ENCODE data around the gene MICOS13.

DNA sequence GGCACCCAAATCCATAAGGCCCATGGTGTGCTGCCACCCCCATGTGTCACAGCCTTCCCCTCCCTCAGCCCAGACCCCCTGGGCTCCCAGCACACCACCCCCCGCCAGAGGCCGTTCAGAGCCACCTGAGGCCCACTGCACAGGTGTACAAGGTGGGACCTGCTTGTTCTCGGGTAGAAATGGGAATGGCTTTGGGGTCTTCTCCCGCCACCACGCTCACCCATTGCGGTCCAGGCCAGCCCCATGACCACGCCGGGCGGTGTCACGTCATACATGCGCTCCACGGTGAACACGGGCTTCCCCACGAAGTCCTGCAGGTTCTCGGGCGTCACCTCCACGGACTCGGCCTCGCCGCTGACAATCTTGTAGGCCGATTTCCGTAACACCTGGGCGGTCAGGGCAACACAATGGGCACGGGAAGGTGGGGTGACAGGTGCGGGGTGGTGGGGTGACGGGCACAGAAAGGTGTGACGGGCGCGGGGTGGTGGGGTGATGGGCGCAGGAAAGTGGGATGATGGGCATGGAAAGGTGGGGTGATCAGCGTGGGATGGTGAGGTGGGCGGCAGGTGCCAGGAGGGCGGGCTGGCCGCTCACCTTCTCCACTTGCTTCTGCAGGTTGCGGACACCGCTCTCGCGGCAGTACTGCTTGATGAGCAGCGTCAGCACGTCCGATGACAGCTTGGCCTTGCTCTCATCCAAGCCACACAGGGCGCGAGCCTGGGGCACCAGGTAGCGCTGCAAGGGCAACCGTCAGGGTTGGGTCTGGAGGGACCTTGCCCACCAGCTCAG lies 14.0 kb upstream of the MICOS13 start:
- TF ChIP-seq, protein P1, sequence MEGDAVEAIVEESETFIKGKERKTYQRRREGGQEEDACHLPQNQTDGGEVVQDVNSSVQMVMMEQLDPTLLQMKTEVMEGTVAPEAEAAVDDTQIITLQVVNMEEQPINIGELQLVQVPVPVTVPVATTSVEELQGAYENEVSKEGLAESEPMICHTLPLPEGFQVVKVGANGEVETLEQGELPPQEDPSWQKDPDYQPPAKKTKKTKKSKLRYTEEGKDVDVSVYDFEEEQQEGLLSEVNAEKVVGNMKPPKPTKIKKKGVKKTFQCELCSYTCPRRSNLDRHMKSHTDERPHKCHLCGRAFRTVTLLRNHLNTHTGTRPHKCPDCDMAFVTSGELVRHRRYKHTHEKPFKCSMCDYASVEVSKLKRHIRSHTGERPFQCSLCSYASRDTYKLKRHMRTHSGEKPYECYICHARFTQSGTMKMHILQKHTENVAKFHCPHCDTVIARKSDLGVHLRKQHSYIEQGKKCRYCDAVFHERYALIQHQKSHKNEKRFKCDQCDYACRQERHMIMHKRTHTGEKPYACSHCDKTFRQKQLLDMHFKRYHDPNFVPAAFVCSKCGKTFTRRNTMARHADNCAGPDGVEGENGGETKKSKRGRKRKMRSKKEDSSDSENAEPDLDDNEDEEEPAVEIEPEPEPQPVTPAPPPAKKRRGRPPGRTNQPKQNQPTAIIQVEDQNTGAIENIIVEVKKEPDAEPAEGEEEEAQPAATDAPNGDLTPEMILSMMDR (conservative IDR thresholded peaks at IDR 0.05), result no peak
- TF ChIP-seq ZFX (IDR thresholded peaks at IDR 0.05), result no peak
